ENCODE results near the gene P2RX6.
"Not testable (repeated sequence)": the region's sequence is repeated elsewhere in the genome, so short reads cannot be mapped to it uniquely, and the experiment has no call there.

The P2RX6 gene

DNA sequence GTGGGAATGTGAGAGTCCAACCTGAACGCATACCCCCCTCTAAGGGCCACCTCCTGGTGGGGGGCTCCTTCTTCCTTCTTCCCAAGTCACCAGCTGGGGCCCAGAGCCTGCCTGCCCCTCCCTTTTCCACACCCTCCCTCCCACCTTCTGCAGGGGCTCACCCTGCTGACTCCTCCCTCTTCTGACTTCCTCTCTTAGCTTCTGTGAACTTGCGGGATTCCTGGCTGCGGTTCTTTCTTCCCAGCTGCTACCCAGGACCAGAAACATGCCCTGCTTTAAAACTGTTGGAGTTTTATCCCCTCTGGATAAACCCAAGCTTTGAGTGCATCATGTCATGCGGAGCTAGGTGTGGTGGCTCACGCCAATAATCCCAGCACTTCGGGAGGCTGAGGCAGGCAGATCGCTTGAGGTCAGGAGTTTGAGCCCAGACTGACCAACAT lies 40.9 kb downstream of the P2RX6 start:
- peak; percentile 15 to 23 for DNase-seq

DNA sequence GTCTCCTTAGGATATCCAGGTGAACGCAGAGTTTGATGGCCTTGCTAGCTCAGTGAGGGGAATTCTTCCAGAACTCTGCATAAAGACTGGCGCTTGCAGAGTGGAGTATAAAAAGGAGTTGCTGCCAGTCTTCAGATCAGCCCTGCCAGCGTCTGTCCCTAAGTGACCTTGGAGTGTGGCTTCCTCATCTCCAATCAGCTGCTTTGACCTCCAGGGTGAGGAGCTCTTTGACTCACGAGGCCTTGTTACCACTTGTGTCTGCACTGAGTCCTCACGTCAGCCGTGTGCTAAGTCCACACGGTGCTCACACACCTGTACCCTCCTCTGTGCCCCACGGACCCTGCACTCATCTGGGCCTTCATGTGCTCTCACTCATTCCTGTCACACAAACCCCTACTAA lies 45.4 kb downstream of the P2RX6 start:
- not testable (repeated sequence) for DNase-seq

DNA sequence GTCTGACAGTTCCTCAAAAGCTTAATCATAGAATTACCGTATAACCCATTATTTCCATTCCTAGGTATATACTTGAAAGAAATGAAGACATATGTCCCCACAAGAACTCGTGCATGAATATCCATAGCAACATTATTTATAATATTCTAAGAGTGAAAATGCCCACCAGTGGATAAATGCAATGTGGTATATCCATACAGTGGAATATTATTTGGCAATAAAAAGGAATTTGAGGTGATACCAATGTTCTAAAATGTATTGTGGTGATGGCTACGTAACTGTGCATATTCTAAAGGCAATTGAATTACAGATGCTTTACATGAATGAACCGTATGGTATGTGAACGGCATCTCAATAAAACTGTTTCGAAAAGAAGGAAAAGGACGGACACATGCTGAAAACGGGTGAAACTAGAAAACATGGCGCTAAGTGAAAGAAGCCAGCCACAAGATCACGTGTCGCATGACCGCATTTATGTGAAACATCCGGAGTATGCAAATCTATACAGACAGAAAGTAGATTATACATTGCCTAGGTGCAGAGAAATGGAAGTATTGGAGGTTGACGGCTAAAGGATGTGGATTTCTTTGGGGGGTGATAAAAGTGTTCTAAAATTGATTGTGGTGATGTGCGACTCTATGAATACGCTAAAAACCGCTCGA lies 46.8 kb downstream of the P2RX6 start:
- not testable (repeated sequence) for DNase-seq

DNA sequence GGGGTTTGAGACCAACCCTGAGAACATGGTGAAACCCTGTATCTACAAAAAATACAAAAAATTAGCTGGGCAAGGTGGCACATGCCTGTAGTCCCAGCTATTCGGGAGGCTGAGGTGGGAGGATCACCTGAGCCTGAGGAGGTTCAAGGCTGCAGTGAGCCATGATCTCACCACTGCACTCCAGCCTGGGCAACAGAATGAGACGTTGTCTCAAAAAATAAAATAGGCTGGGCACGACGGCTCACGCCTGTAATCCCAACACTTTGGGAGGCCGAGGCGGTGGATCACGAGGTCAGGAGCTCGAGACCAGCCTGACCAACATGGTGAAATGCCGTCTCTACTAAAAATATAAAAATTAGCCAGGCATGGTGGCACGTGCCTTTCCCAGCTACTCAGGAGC lies 49.5 kb downstream of the P2RX6 start:
- not testable (repeated sequence) for DNase-seq

DNA sequence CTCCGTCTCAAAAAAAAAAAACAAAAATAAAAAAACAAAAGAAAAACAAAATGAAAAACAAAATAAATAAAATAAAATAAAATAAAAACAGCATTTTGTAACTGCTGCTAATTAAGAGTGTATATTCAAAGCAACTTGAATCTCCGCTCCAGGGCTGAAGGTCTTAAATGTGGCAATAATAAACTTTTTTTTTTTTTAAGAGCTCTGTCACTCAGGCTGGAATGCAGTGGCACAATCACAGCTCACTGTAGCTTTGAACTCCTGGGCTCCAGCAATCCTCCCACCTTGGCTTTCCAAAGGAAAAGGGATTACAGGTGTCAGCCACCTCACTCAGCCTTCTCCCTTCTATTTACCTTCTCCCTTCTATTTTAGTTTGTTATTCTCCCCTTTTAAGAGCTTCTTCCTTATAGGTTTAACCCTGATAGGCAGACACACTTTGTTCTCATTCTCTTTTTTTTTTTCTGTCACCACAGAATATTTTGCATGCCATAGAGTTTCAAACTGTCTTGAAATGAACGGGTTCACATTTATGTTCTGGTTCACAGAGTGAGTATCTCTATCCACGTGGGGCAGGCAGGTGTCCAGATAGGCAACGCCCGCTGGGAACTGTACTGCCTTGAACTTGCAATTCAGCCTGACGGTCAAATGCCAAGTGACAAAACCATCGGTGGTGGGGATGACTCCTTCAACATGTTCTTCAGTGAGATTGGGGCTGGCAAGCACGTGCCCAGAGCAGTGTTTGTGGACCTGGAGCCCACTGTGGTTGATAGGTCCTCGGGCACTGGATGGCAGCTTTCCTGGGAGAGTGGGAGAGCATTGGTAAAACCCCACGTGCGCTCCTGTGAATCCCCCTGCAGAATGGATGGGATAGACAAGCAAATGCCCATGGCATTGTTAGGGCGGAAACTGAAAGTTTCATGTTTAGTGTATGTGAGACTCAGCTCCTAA lies 50.2 kb downstream of the P2RX6 start:
- DNase-seq, result no peak

DNA sequence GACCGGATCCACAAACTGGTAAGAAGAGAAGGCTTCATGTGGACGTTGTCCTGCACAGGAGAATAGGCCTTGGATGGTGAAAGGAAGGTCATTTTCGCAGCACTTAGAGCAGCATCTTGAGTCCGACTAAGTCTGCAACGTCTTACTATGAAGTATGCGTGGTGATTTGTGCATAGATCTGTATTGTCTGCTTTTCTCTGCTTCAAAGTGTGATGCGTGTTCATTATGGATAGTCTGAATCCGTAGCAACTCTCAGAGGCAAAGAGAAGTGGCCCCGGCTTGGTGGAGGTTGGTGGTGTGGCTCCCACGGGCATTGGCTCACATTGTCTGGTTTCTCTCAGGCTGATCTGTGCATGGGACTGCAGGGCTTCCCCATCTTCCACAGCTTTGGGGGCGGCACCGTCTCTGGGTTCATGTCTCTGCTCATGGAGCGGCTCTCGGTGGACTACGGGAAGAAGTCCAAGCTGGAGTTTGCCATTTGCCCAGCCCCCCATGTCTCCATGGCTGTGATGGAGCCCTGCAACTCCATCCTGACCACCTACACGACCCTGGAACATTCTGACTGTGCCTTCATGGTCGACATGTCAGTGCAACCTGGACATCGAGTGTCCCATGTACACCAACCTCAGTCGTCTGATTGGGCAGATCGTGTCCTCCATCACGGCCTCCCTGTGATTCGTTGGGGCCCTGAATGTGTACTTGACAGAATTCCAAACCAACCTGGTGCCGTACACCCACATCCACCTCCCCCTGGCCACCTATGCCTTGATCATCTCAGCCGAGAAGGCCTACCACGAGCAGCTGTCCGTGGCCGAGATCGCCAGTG lies 52.3 kb downstream of the P2RX6 start:
- DNase-seq, result no peak

DNA sequence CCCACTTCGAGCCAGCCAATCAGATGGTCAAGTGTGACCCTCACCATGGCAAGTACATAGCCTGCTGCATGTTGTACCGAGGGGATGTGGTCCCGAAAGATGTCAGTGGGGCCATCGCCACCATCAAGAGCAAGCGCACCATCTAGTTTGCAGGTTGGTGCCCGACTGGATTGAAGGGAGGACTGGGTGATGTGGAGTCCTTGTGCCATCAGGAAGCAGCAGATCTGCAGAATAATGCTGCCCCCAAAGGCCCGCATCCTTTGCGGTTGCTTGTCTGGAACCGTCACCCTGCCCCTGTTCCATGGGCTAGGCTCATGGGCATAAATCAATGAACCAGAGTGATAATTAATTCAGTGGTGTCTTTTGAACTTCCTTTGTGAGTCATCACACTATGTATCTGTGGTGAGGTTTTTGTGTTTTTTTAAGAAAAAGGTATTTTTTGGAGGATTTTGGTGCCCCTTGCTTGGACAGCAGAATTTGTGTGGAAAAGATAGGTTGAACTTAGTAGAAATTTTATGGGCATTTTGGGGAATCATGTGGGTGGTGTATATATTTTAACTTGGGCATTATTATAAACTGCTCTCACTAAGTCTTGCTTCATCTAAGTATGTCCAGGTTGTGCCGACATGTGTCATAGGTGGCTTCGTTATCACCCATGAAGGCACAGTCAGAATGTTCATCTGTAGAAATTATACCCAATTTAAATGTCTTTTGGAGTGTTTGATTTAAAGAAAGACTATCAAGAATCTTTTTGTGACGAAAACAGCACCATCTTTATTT lies 53.1 kb downstream of the P2RX6 start:
- no peak for DNase-seq

DNA sequence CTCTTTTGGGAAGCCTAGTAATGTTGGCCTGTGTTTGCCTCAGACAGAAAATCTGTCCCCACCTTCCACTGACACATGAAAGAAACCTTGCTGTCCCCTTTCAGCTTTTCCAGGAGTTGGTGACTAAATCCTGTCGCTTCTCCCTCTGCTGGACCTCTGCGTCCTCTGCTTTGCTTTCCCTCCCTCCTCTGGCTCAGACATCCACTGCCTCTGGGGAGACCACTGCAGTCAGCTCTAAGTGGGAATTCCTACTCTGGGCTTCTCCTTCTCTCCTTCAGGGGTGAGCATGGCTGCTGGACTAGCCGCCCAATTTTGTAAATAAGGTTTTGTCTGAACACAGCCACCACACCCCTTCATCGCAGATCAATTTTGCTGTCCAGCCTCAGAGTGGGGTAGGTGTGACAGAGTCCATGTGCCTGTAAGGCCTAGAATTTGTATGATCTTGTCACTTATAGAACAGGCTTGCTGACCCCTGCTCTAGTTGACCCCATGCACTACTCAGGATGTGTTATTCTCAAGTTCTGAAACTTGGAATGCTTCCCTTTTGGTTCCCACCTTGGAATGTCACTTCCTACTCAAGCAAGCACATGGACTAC lies 53.8 kb downstream of the P2RX6 start:
- DNase-seq, result no peak

DNA sequence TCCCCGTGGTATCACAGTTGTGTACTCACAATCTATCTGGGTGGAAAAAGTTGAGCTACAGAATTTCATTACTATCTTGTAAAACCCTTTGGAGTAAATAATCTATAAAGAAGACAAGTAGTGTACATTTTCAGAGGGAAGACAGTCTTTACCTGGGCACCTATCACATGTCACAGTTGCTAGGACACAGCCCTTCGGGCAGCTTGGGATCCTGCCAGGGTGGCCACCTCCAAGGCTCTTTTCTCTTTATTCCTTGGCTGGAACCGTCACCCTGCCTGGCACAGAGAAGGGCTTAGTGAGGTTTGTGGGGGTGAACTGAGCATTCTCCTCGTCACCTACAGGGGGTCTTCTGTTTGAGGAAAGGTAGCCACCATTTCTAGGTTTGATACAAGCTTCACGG lies 54.4 kb downstream of the P2RX6 start:
- DNase-seq, result no peak

DNA sequence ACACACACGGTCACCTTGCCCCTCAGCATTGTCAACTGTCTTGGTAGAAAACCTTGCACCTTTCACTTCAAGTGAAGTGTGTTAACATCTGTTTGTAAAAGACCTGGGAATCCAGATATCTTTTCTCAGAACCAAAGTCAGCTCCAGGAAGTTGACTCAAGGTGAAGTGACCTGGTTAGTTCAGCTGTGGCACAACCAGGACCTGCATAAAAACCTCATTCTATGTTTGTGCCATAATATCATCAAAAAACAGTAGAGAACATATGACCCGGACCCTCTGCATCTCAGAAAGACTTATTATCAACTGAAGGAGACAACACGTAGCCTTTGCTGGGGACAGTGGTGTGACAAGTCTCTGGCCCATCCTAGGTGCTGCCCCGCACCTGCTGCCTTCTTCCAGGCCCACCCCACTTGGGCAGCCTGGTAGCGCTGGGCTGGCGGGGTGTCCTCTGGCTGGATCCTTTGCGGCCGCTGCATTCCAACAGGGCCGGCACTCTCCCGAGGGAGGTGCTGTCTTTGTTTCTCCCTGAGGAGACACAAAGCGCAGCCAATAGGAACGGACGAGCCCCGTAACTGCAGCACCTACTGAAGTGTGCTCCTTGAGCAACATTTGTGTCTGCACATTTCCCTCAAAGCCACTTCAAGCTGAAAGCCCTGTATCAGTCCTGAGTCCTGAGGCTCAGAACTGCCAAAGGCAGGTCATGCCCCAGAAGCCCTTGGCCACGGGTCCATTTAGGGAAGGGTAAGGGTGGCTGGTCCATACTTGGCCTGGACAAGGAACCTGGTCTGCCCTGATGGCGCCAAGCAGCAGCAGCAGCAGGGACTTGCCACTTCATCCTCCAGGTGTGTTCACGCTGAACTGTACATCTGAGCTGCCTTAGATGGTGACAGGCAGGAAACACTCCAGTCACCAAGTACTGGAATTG lies 56.0 kb downstream of the P2RX6 start:
- DNase-seq, result no peak

DNA sequence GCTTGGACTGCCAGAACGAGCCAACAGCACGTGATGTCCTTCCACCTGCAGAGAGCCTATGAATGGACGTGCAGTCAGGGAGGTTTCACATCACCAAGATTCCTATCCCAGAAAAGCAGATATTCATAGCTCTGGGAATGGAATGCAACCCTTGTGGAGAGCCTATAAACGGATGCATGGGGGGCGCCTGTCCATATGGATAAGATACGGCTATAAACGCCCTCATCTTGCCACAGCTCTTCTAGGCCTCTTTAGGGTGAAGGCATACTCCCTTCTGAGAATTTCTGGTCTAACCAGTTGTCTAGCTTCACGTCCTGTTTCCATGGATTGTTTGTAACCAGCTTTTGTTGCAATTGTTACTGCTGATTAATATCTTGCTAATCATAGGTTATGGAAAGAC lies 56.8 kb downstream of the P2RX6 start:
- DNase-seq, result not testable (repeated sequence)

DNA sequence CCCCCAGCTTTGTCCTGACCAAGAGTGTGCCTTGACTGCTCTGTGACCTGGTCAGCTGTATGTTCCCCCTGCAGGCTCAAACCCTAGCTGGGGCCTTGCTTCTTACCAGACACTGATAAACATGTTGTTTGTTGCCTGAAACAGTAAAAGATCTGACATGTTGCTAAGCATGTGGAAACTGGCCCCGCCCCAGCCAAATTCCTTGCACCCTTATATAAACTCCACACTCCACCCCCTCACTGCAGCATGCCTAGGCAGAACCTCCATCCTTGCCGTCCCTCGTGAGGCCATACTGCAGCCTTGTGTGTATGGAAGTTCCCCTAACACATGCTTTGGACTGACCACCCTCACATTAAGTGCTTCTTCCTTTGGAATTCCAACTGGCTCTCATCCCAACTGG lies 58.1 kb downstream of the P2RX6 start:
- DNase-seq, result no peak

DNA sequence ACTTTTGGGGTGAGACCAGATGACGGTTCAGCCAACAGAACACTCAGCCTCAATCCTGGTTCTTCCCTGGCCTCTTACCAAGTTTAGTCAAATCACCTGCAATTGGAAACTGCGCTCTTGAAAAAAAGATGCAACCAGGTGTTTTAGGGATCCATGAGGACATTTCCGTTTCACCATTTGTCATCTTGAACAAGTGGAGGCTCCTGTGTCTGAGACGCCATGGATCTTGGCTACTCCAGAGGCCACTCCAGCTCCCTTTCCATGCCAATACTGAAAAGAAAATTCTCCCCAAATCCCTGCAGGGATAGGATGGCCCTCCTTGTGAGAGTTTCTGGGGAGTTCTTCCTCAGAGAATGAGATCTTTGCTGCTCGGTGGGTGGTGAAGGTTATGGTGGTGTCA lies 58.5 kb downstream of the P2RX6 start:
- no peak for DNase-seq

DNA sequence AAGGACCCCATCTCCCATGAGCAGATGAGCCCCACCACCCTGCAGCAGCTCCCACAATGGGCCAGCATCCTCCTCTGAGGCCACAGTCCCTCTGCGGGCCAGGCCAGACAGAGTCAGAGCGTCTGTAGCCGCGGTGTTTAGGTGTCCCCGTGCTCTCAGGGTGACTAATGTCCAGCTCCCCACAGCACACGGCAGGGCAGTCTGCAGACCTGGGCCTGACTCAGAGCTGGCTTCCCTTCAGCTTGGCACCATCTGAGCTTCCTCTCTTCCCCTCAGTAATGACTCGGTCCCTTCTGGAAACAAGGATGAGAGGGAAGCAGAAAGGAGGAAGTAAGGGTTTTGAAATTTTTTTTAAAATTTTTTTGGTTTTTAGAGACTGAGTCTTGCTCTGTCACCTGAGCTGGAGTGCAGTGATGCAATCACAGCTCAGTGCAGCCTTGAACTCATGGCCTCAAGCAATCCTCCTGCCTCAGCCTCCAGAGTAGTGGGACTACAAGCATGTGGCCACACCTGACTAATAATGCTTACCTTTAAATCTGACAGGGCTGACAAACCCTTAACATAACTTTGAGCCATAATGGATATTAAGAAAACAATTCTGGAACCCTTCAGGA lies 59.2 kb downstream of the P2RX6 start:
- peak; percentile 49 to 81 for DNase-seq

DNA sequence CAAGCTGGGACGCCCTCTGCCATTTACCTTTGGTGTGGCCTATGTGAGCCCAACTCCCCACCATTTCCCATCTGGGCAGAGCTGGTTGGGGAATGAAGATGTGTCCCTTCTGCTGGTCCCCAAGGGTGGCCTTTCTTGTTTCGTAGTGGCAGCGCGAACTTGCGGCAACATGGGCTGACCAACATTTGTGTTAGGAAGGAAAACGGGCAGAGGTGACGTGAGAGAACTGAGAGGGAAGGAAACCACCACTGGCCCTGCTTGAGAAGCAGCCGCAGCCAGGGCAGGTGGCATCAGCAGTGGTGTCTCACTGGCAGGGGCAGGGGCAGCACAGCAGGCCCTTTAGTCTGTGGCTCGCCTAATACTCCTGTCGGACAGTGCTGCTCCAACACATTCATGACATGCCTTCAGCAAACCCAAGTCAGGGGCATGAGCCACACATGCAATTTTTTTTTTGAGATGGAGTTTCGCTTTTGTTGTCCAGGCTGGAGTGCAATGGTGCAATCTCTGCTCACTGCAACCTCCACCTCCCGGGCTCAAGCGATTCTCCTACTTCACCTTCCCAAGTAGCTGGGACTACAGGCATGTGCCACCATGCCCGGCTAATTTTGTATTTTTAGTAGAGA lies 60.7 kb downstream of the P2RX6 start:
- DNase-seq, result no peak

DNA sequence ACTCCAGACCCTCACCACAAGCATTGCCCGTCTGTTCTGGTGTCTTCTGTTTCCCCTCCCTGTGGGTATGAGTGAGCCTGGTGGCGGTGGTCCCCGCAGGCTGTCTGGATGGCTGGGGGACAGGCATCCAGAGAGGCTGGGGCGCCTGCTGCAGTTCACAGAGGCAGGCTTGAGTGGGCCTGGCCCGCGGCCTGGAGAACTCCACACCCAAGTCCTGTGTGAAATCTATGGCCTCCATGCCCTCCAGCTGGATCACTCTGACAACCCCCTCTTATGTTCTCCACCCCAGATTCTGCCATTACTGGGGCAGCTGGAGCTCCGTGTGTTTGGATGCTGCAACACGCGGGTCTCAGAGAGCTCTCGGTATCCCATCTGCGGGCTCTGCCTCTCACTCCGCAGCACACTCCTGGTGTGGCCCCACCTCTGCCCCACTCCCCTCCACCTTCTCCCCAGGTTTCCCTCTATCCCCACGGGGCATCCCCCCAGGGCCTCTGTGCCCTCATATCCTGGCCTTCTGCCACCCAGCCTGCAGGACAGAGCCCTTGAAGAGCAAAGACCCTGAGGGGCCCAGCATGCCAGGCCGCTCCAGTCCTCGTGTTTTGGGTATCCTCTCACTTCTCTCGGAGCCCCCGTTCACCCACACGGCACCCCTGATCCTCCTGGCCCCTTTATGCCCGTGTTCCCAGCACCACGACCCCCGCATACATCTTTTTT lies 62.1 kb downstream of the P2RX6 start:
- DNase-seq, result no peak
